HepG2 (cell line): ENCODE measurements around the gene PACS1. TPM values are rescaled to one million over a fixed set of nuclear protein-coding genes. Genes with fewer than 3 reads are reported as not detected.

Source experiments
- ATAC-seq: fragments of 200-7000 bp; cut with Tn5 transposase; 3 replicates; pipeline ENCODE4 v1.9.1; 2020; ENCODE audit warnings: mild to moderate bottlenecking, moderate library complexity
- BruUV-seq: library from RNA; stranded (reverse); fragments of 400-500 nt; replicated peaks from 2 replicates; lab custom pipeline; 2021; lab: Mats Ljungman, UMichigan
- CTCF ChIA-PET: fragments of 300-600 bp; formaldehyde crosslinking; extraction: SDS; loops from one replicate; lab custom pipeline; 2021; ENCODE audit warnings: low total read pairs, inconsistent platforms, low intra/inter-chr PET ratio; lab: Yijun Ruan, JAX
- POLR2A ChIA-PET: fragments of 350-600 bp; sonication (Branson Sonifier 250); formaldehyde crosslinking; loops from one replicate; lab custom pipeline; 2020; ENCODE audit warnings: antibody characterized with exemption, inconsistent platforms; lab: Yijun Ruan, JAX
- DNase-seq: peaks from one replicate; pipeline ENCODE4 v3.0.0-alpha.2; 2015; ENCODE audit warnings: low spot score
- FAIRE-seq: peaks from 3 replicates; lab custom pipeline; 2011; peaks lifted over from hg19 to GRCh38; lab: Jason Lieb, UNC
- H2AFZ ChIP-seq: one replicate; pipeline ENCODE4 v1.6.1; 2011; ENCODE audit warnings: low read length, inconsistent platforms
- H3K27ac ChIP-seq: fragments of 300-600 bp; 3 replicates; pipeline ENCODE4 v1.8.0; 2011; ENCODE audit warnings: mixed run types, mild to moderate bottlenecking, mixed read lengths, low read length, inconsistent platforms; ENCODE audit not compliant: insufficient read depth; ENCODE audit errors: extremely low read length
- H3K27me3 ChIP-seq, 2 experiments: fragments of 200-600 bp in 1 of 2; 2 replicates in 1 of 2; 3 replicates in 1 of 2; pipeline versions ENCODE4 v1.6.0 to v1.8.0; 2011; ENCODE audit warnings: low read length in 2 of 2, mild to moderate bottlenecking in 2 of 2, moderate library complexity in 2 of 2, inconsistent platforms in 1 of 2; ENCODE audit not compliant: insufficient read depth in 2 of 2, control insufficient read depth in 1 of 2
- H3K36me3 ChIP-seq, 2 experiments: fragments of 200-600 bp in 1 of 2; replicated peaks in 1 of 2; 2 replicates in 1 of 2; 3 replicates in 1 of 2; pipeline versions ENCODE4 v1.5.1 to v1.8.0; 2011; ENCODE audit warnings: low read length in 2 of 2, inconsistent platforms in 1 of 2; ENCODE audit not compliant: insufficient read depth in 2 of 2, control insufficient read depth in 1 of 2
- H3K4me1 ChIP-seq: 2 replicates; pipeline ENCODE4 v1.5.1; 2012; ENCODE audit warnings: low read length, inconsistent platforms; ENCODE audit not compliant: insufficient read depth
- H3K4me2 ChIP-seq: 2 replicates; pipeline ENCODE4 v1.6.0; 2011; ENCODE audit warnings: low read depth, low read length, inconsistent platforms
- H3K4me3 ChIP-seq, 3 experiments: fragments of 200-600 bp in 1 of 3; sonication (generic), shearing (Covaris generic) in 1 of 3; replicated peaks in 1 of 3; 2 replicates each; pipeline ENCODE4 v1.5.1; 2011 to 2016; ENCODE audit warnings: low read length in 3 of 3, inconsistent platforms in 2 of 3, low read depth in 2 of 3, mild to moderate bottlenecking in 2 of 3, control low read depth in 1 of 3, mixed read lengths in 1 of 3; ENCODE audit not compliant: insufficient read depth in 1 of 3
- H3K79me2 ChIP-seq: one replicate; pipeline ENCODE4 v1.6.1; 2011; ENCODE audit warnings: low read length, inconsistent platforms; ENCODE audit not compliant: insufficient read depth
- H3K9ac ChIP-seq: 2 replicates; pipeline ENCODE4 v1.6.0; 2011; ENCODE audit warnings: mild to moderate bottlenecking, low read depth, low read length, inconsistent platforms; ENCODE audit not compliant: insufficient read depth
- H3K9me3 ChIP-seq: 2 replicates; pipeline ENCODE4 v1.5.1; 2012; ENCODE audit warnings: mild to moderate bottlenecking, low read length
- H4K20me1 ChIP-seq: 2 replicates; pipeline ENCODE4 v1.6.0; 2011; ENCODE audit warnings: inconsistent platforms, mild to moderate bottlenecking, low read length, moderate library complexity; ENCODE audit not compliant: insufficient read depth
- MAFF ChIP-seq: IDR thresholded peaks from 2 replicates; pipeline ENCODE4 v1.6.1; 2011; ENCODE audit warnings: low read depth, low read length, improper control_type of control experiment
- MAFK ChIP-seq, 2 experiments: IDR thresholded peaks in 1 of 2; conservative IDR thresholded peaks in 1 of 2; 2 replicates each; pipeline ENCODE4 v1.6.1; 2011; ENCODE audit warnings: improper control_type of control experiment in 2 of 2, low read length in 2 of 2
- MED8 ChIP-seq: sonication (generic); formaldehyde crosslinking; IDR thresholded peaks from 2 replicates; pipeline ENCODE4 v1.8.1; 2023; ENCODE audit warnings: mild to moderate bottlenecking, missing genetic modification reagents; ENCODE audit not compliant: insufficient replicate concordance
- SYNCRIP ChIP-seq: fragments of 200-400 bp; formaldehyde crosslinking; IDR thresholded peaks from 2 replicates; pipeline ENCODE4 v1.6.1; 2018; ENCODE audit warnings: mild to moderate bottlenecking, low read depth, low read length; ENCODE audit not compliant: insufficient read depth
- ZNF296 ChIP-seq: sonication (generic); formaldehyde crosslinking; conservative IDR thresholded peaks from 2 replicates; pipeline ENCODE4 v1.5.0; 2020; ENCODE audit warnings: mild to moderate bottlenecking, missing genetic modification reagents
- ZNF577 ChIP-seq: sonication (generic); formaldehyde crosslinking; IDR thresholded peaks from 2 replicates; pipeline ENCODE4 v1.4.0; 2020; ENCODE audit warnings: mild to moderate bottlenecking, low read depth, missing genetic modification reagents, borderline replicate concordance
- ZSCAN22 ChIP-seq: sonication (generic); formaldehyde crosslinking; IDR thresholded peaks from 2 replicates; pipeline ENCODE4 v1.4.0; 2020; ENCODE audit warnings: mild to moderate bottlenecking, missing genetic modification reagents
- WGBS: methylation state at CpG from one replicate; pipeline ENCODE4 v1.1.6; 2017; ENCODE audit warnings: low lambda C conversion rate; 5-methylcytosine and 5-hydroxymethylcytosine counted together
- in situ Hi-C: cut with HindIII; loops from 2 replicates; pipeline ENCODE4 v1.10.0; 2017; ENCODE audit warnings: low pct_unique_long_range_greater_than_20kb; ENCODE audit not compliant: extremely low pct_ligation_motif_present
- intact Hi-C: fragments of 100-400 bp; cut with micrococcal nuclease; formaldehyde crosslinking; loops from one replicate; pipeline ENCODE4 v1.10.0; 2022; ENCODE audit not compliant: unreplicated experiment
- polyA plus RNA-seq, 8 experiments: library from polyadenylated mRNA; depleted of rRNA in 3 of 8; stranded (reverse) in 7 of 8; unstranded in 1 of 8; fragments of >200 nt; fragmentation: Illumina TruSeq in 4 of 8; extraction: Trizol in 4 of 8; gene quantifications; 2 replicates each; pipeline versions ENCODE4 v1.2.1 to v1.2.3, GENCODE V29; 2011 to 2016; ENCODE audit warnings: low read depth in 4 of 8, missing spikeins in 1 of 8, mixed read lengths in 1 of 8; ENCODE audit not compliant: insufficient read depth in 1 of 8
- total RNA-seq, 5 experiments: library from RNA; depleted of rRNA; stranded (reverse); fragments of >200 nt; fragmentation: Illumina TruSeq; extraction: Trizol; gene quantifications; 2 replicates each; pipeline ENCODE4 v1.2.3, GENCODE V29; 2016; ENCODE audit warnings: low read depth in 1 of 5

Gene PACS1
- total and polyA plus RNA-seq, 2 of the 13 experiments (the other 11 are each of a cell fraction or from before 2014, with no cell fraction given): 7.6 to 8.6 TPM

GRCh38 chr11:66247801-66248200 lies 177.7 kb downstream of the PACS1 start:
- H3K9me3 ChIP-seq: no peaks in the 10 kb centered on the region
- ATAC-seq (no peak), DNase-seq (no peak), FAIRE-seq (no peak)
- TF ChIP-seq MAFK (conservative IDR thresholded peaks at IDR 0.05 in 1 of 2, IDR thresholded peaks at IDR 0.05 in 1 of 2; ENCODE audit: low read length in 2 of 2): peak in 1 of 2 experiments; percentile 17; a peak in 1 of 4 replicates
- TF ChIP-seq ZNF296 (CRISPR knock-in tag): no peak
- TF ChIP-seq ZSCAN22 (CRISPR knock-in tag): no peak
- no peak for TF ChIP-seq ZNF577 (CRISPR knock-in tag)
- no peak for TF ChIP-seq SYNCRIP
- POLR2A ChIA-PET: no interaction called here
- no peak overlapping the region for H3K4me2 ChIP-seq
- no peaks in the 10 kb centered on the region; a peak in 1 of 5 replicates for H3K36me3 ChIP-seq
- no peak overlapping the region for H2AFZ ChIP-seq
- H3K79me2 ChIP-seq: no peaks in the 10 kb centered on the region
- 92% methylated on average over 3 of the region's 3 CpGs for WGBS
- H3K27ac ChIP-seq: no peak overlapping the region
- intact Hi-C loops (no loop called here), in situ Hi-C loops (no loop called here)
- H3K4me1 ChIP-seq: no peaks in the 10 kb centered on the region
- BruUV-seq: no TSS peak
- no peaks in the 10 kb centered on the region for H3K27me3 ChIP-seq
- CTCF ChIA-PET: no interaction called here
- H3K4me3 ChIP-seq: no peak overlapping the region
- no peak overlapping the region for H3K9ac ChIP-seq
- no peaks in the 10 kb centered on the region for H4K20me1 ChIP-seq

GRCh38 chr11:66248903-66249302 lies 178.8 kb downstream of the PACS1 start:
- POLR2A ChIA-PET: no interaction called here
- Histone ChIP-seq H3K27me3 (no peaks in the 10 kb centered on the region), H3K9me3 (no peaks in the 10 kb centered on the region), H3K9ac (no peak overlapping the region), H3K79me2 (no peaks in the 10 kb centered on the region), H3K36me3 (no peaks in the 10 kb centered on the region), H3K4me3 (no peak overlapping the region), H3K4me2 (no peak overlapping the region), H4K20me1 (no peaks in the 10 kb centered on the region), H2AFZ (no peak overlapping the region), H3K4me1 (no peaks in the 10 kb centered on the region)
- intact Hi-C loops: no loop called here
- FAIRE-seq (no peak), ATAC-seq (no peak)
- 79% methylated on average over 6 of the region's 6 CpGs for WGBS
- CTCF ChIA-PET: no interaction called here
- in situ Hi-C loops: no loop called here
- TF ChIP-seq MED8 (CRISPR knock-in tag): no peak
- peak; percentile 88 for TF ChIP-seq MAFF
- peak; percentile 88 to 91 for TF ChIP-seq MAFK (conservative IDR thresholded peaks at IDR 0.05 in 1 of 2, IDR thresholded peaks at IDR 0.05 in 1 of 2; ENCODE audit: low read length in 2 of 2)
- TF ChIP-seq, all 625 proteins: peak for 2
- no TSS peak for BruUV-seq
- no peak for DNase-seq
- no peak overlapping the region for H3K27ac ChIP-seq
